GM08714 (cell line): ENCODE measurements around the gene SPINK5.

Source experiments
- H3K4me3 ChIP-seq: fragments of 200-500 bp; sonication (Bioruptor generic); 2 replicates; pipeline ENCODE4 v1.5.1; 2014; ENCODE audit warnings: mild to moderate bottlenecking, low read length, inconsistent platforms
- ZNF274 ChIP-seq: IDR thresholded peaks from 2 replicates; pipeline ENCODE4 v1.6.1; 2012; ENCODE audit warnings: mild to moderate bottlenecking, low read depth, low read length

Gene SPINK5

GRCh38 chr5:148084269-148084668 is 20.5 kb downstream of the SPINK5 start:
- no peak overlapping the region for H3K4me3 ChIP-seq
- no peak for TF ChIP-seq ZNF274

- no peak for TF ChIP-seq ZNF274
- no peak overlapping the region for H3K4me3 ChIP-seq
These were observed 21.5 kb downstream of the SPINK5 start for GRCh38 chr5:148085310-148085709.

DNA sequence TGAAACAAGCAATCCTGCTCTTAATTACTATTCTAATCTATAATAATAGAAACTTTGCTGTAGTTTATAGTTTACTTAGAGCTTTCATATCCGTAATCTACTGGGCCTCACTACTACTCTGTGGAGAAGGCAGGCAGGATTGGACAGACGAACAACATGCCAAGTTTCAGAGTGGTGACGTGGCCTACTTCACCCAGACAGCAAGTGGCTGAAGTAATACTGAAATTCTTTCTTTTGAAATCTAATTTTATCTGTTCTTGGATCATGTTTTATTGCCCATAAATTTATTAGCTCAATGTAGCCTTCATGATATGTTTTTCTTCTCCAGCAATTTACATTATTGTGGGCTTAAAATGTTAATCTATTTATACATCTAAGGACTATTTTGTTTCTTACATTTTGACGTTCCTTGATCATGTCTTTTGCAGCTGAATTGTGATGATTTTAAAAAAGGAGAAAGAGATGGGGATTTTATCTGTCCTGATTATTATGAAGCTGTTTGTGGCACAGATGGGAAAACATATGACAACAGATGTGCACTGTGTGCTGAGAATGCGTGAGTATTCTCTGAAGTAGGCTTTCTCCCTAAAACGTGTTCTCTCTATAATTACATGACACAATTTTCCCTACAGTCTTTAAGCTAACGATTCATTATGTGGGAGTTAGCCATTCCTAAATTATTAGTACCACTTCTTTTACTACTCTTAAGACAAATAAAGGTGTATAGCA is 22.4 kb downstream of the SPINK5 start:
- no peak overlapping the region for H3K4me3 ChIP-seq
- TF ChIP-seq ZNF274: no peak

- no peak for TF ChIP-seq ZNF274
- no peak overlapping the region for H3K4me3 ChIP-seq
These were observed 26.5 kb downstream of the SPINK5 start for GRCh38 chr5:148090146-148090772.

GRCh38 chr5:148090773-148091250 is 27.0 kb downstream of the SPINK5 start:
- TF ChIP-seq ZNF274: no peak

GRCh38 chr5:148091991-148092964 is 28.5 kb downstream of the SPINK5 start:
- H3K4me3 ChIP-seq: no peak overlapping the region
- no peak for TF ChIP-seq ZNF274

More at GRCh38 chr5:148090773-148091250, 27.0 kb downstream of the SPINK5 start:
- H3K4me3 ChIP-seq: no peak overlapping the region

DNA sequence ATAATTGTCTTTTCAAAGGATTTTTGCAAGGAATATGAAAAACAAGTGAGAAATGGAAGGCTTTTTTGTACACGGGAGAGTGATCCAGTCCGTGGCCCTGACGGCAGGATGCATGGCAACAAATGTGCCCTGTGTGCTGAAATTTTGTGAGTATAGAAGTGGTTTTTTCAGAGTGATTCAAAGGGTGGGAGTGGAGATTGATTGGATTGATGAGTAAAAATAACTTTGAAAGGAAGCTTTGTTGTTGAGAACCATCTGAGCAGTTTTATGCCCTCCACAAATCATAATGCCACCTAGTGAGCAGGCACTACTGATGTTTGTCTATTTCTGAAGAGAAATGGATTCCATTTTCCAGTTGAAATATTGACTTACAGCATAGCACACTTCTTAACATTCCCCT is 30.6 kb downstream of the SPINK5 start:
- H3K4me3 ChIP-seq: no peak overlapping the region
- no peak for TF ChIP-seq ZNF274

DNA sequence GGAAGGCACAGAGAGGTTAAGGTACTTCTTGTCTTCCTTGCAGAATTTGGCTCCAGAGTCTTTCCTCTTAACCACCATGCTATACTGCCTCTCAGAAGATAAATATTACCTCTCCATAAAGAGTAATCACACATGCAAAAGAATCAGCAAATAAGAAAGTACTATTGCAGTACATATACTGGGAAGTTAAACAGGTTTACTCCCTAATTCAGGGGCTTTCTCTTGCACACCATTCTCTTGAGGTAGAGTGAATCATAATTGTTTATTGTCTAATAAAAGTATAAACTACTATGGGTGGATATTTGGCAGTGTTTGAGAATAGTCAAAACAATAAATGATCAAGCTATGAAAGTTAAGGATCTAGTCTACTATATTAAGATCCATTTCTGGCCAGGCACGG is 40.4 kb downstream of the SPINK5 start:
- TF ChIP-seq ZNF274: no peak
- no peak overlapping the region for H3K4me3 ChIP-seq

DNA sequence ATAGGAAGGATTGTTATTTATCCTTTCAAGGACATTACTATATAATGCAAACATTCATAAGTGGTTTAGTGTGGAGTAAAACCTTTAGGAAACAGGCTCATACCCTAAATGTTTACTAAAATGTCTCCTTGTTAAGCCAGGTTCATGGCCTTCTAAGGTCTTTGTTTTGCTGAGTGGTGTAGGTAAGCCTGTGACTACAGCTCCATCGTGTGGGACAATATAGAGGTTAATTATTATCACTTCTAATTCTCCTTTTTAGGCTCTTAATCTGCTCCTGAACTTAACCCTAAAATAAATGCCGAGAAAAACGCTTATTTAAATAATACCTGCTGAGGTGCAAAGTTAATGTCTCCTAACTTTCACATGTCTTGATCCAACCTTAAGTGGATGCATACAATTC is 43.8 kb downstream of the SPINK5 start:
- H3K4me3 ChIP-seq: no peak overlapping the region
- no peak for TF ChIP-seq ZNF274

DNA sequence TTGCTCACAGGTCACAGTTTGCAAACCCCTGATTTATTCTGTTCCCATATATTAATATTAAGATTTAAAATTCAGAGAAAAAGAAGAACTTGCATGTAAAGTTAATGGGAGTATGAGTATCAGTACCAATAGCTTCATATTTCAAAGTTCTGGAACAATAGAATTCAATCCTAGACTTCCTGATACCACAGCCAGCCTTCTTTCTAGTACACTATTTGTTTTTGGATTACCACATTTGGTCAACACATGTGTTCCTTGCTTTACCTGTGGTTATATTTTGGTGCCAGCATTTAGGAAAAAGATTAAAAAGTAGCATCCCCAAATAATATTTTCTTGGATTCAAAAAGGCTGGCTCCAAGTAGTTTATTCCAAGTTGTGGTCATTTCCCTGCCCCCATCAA is 49.5 kb downstream of the SPINK5 start:
- no peak for TF ChIP-seq ZNF274
- H3K4me3 ChIP-seq: no peak overlapping the region

DNA sequence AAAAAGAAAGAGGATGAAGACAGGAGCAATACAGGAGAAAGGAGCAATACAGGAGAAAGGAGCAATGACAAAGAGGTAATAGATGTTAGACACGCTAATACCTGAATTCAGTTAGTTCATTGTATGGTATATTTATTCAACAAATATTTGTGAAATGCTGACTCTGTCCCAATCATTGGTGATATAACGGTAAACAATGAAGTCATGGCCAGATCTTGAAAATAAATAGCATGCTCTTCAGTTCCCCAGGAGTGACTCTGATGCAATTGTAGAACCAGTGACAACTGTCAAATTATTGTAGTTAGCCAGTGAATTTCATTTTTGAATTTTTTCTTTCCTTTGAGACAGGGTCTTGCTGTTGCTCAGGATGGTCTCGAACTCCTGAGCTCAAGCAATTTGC is 56.5 kb downstream of the SPINK5 start:
- TF ChIP-seq ZNF274: no peak
- H3K4me3 ChIP-seq: no peak overlapping the region

GRCh38 chr5:148125641-148126040 is 61.9 kb downstream of the SPINK5 start:
- no peak overlapping the region for H3K4me3 ChIP-seq
- no peak for TF ChIP-seq ZNF274

DNA sequence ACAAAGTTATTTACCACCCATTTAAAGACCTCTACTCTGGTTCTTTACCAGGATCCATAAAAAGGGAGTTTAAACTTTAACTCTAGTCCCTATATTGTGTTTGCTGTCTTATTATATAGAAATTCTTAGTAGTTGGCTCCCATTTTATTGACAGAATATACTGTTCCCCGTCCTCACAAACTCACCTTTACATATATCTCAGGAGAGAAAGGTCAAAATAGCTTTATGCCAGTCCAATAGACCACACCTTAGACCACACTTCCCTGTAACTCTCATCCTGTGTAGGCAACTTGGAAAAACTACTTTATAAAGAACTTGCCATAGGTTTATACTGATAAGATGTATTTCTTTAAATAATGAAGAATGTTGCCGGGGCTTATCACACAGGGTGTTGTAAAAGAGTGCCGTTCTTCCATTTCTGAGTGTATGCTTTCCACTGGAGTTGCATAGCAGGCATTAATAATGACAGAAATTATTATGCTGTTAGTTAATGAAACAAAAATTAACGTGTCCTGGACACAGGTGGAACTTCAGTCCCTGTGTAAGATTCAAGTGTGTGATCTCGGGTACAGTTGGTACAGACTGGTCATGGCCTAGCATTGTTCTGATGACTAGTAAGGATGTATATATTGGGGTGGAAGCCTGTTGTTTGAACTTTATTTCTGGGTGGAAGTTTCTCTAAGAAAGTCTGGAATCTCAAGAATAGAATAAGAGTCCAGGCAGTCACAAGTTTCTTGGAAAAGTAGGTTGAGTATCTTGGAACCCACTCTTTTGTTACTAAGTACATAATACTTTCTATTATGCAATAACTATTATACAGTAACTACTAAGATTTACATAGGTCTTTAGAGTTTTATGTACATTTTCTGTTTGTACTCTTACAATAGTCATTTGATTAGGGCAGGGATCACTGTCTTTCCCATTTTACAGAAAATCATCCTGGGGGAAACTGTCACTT is 71.6 kb downstream of the SPINK5 start:
- TF ChIP-seq ZNF274: no peak
- no peak overlapping the region for H3K4me3 ChIP-seq

DNA sequence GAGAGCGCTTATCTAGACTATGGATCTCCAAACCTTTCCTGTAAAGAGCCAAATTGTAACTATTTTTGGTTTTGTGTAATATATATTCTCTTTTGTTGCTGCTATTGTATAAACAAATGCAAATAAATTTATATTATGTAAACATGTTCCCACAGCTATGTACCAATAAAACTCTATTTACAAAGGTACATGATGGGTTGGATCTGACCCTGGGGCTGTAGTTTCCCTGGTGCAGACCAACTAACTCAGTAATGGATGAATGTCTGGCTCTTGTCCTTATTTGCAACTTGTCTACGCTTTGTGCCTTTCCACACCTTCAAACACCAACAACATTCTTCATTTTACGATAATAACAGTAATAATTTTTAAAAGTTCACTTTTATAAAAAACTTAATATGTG is 77.1 kb downstream of the SPINK5 start:
- TF ChIP-seq ZNF274: no peak
- no peak overlapping the region for H3K4me3 ChIP-seq
